Lower lobe of right lung (tissue), 2 donors: ENCODE results near the gene DUSP2. TPM values are rescaled to one million over a fixed set of nuclear protein-coding genes. Genes with fewer than 3 reads are reported as not detected.

ENCODE experiments used
- ATAC-seq, 2 donors: fragments of 200-7000 bp; cut with Tn5 transposase; one replicate each; pipeline ENCODE4 v1.9.1; 2020 to 2022; ENCODE audit warnings: mild to moderate bottlenecking in 2 of 2, moderate library complexity in 2 of 2
- DNase-seq: peaks from one replicate; pipeline ENCODE4 v3.0.0-alpha.2; 2020
- H3K27ac ChIP-seq: fragments of 200-600 bp; one replicate; pipeline ENCODE4 v1.8.0; 2022
- H3K27me3 ChIP-seq: fragments of 200-600 bp; one replicate; pipeline ENCODE4 v1.8.0; 2022; ENCODE audit warnings: low read depth
- H3K36me3 ChIP-seq: fragments of 200-600 bp; one replicate; pipeline ENCODE4 v1.8.0; 2022; ENCODE audit warnings: mild to moderate bottlenecking
- H3K4me1 ChIP-seq: fragments of 200-600 bp; one replicate; pipeline ENCODE4 v1.8.0; 2022
- H3K4me3 ChIP-seq: fragments of 200-600 bp; one replicate; pipeline ENCODE4 v1.8.0; 2022; ENCODE audit warnings: mild to moderate bottlenecking
- H3K9me3 ChIP-seq: fragments of 200-600 bp; one replicate; pipeline ENCODE4 v1.8.0; 2022
- intact Hi-C: fragments of 100-400 bp; cut with DNase I; formaldehyde crosslinking; loops from one replicate; pipeline ENCODE4 v1.11.0; 2022
- total RNA-seq: library from RNA; stranded (reverse); fragmentation: NEBNext Ultra II Directional; extraction: Animal tissue kit (Norgen Biotek cat#: 25700); gene quantifications from one replicate; pipeline ENCODE4 v1.2.1, GENCODE V29; 2021
- TF ChIP-seq, protein P1 (sequence below): fragments of 200-600 bp; IDR thresholded peaks from one replicate; pipeline ENCODE4 v1.8.0; 2022; ENCODE audit warnings: antibody characterized with exemption, mild to moderate bottlenecking
- donor health status: DM: no; HTN: yes; CAD: no; lungs with severe emphysema.

DUSP2 gene
- total RNA-seq, 1 donor from 2014 or later = 5.5 TPM

GRCh38 chr2:96114546-96114902, 30.7 kb downstream of the DUSP2 start:
- intact Hi-C loops = no loop called here
- no peaks in the 10 kb centered on the region for H3K9me3 ChIP-seq
- H3K4me3 ChIP-seq = no peak overlapping the region
- no peak overlapping the region for H3K27ac ChIP-seq
- no peaks in the 10 kb centered on the region for H3K36me3 ChIP-seq
- H3K4me1 ChIP-seq = peaks cover 13% of the 10 kb centered on the region
- ATAC-seq = no peak
- DNase-seq = peak; percentile 35
- peaks cover 41% of the 10 kb centered on the region for H3K27me3 ChIP-seq
- TF ChIP-seq, protein P1, sequence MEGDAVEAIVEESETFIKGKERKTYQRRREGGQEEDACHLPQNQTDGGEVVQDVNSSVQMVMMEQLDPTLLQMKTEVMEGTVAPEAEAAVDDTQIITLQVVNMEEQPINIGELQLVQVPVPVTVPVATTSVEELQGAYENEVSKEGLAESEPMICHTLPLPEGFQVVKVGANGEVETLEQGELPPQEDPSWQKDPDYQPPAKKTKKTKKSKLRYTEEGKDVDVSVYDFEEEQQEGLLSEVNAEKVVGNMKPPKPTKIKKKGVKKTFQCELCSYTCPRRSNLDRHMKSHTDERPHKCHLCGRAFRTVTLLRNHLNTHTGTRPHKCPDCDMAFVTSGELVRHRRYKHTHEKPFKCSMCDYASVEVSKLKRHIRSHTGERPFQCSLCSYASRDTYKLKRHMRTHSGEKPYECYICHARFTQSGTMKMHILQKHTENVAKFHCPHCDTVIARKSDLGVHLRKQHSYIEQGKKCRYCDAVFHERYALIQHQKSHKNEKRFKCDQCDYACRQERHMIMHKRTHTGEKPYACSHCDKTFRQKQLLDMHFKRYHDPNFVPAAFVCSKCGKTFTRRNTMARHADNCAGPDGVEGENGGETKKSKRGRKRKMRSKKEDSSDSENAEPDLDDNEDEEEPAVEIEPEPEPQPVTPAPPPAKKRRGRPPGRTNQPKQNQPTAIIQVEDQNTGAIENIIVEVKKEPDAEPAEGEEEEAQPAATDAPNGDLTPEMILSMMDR = no peak

GRCh38 chr2:96113951-96114350, 31.3 kb downstream of the DUSP2 start:
- Histone ChIP-seq H3K27me3 (peaks cover 41% of the 10 kb centered on the region), H3K36me3 (no peaks in the 10 kb centered on the region), H3K27ac (no peak overlapping the region), H3K4me1 (peaks cover 13% of the 10 kb centered on the region), H3K4me3 (no peak overlapping the region), H3K9me3 (no peaks in the 10 kb centered on the region)
- intact Hi-C loops = no loop called here
- TF ChIP-seq, protein P1 = no peak
- DNase-seq = peak; percentile 14
- ATAC-seq = no peak

GRCh38 chr2:96113367-96113677, 31.9 kb downstream of the DUSP2 start:
- H3K36me3 ChIP-seq = no peaks in the 10 kb centered on the region
- TF ChIP-seq, protein P1 = no peak
- no peak for ATAC-seq
- intact Hi-C loops = no loop called here
- H3K27me3 ChIP-seq = peaks cover 38% of the 10 kb centered on the region
- no peak overlapping the region for H3K4me3 ChIP-seq
- H3K9me3 ChIP-seq = no peaks in the 10 kb centered on the region
- peaks cover 13% of the 10 kb centered on the region for H3K4me1 ChIP-seq
- H3K27ac ChIP-seq = no peak overlapping the region
- DNase-seq = peak; percentile 39

- Histone ChIP-seq H3K9me3 (no peaks in the 10 kb centered on the region), H3K36me3 (no peaks in the 10 kb centered on the region), H3K4me1 (peaks cover 13% of the 10 kb centered on the region), H3K27me3 (peaks cover 35% of the 10 kb centered on the region), H3K4me3 (no peak overlapping the region), H3K27ac (no peak overlapping the region)
- intact Hi-C loops = no loop called here
- TF ChIP-seq, protein P1 = no peak
- ATAC-seq = no peak
- peak; percentile 20 for DNase-seq
Measured at GRCh38 chr2:96112501-96113366, 32.5 kb downstream of the DUSP2 start.

GRCh38 chr2:96111823-96112500, 33.3 kb downstream of the DUSP2 start:
- DNase-seq (peak; percentile 24), ATAC-seq (no peak)
- Histone ChIP-seq H3K4me3 (no peak overlapping the region), H3K9me3 (no peaks in the 10 kb centered on the region), H3K27me3 (peaks cover 29% of the 10 kb centered on the region), H3K36me3 (no peaks in the 10 kb centered on the region), H3K27ac (no peak overlapping the region), H3K4me1 (peaks cover 7% of the 10 kb centered on the region)
- TF ChIP-seq, protein P1 = no peak
- intact Hi-C loops = no loop called here
